A673 (cell line): ENCODE data around the gene UBE3B. TPM values are rescaled to one million over a fixed set of nuclear protein-coding genes. Genes with fewer than 3 reads are reported as not detected.

Source experiments
- BruUV-seq: library from RNA; stranded (reverse); fragments of 400-500 nt; replicated peaks from 2 replicates; lab custom pipeline; 2021; lab: Mats Ljungman, UMichigan
- CTCF ChIA-PET: fragments of 300-600 bp; sonication (Branson Sonifier 250); formaldehyde crosslinking; loops from one replicate; lab custom pipeline; 2022; ENCODE audit warnings: antibody characterized with exemption; lab: Charles Lee
- POLR2A ChIA-PET: fragments of 300-600 bp; sonication (Branson Sonifier 250); formaldehyde crosslinking; loops from one replicate; lab custom pipeline; 2022; ENCODE audit warnings: antibody characterized with exemption; ENCODE audit not compliant: low non-redundant PET; lab: Charles Lee
- DNase-seq: peaks from one replicate; pipeline ENCODE4 v3.0.0-alpha.2; 2015; ENCODE audit warnings: low spot score
- H3K27ac ChIP-seq: fragments of 200-600 bp; sonication (generic); 2 replicates; pipeline ENCODE4 v1.5.1; 2016; ENCODE audit warnings: mixed run types, low read depth, mild to moderate bottlenecking, mixed read lengths, antibody characterized with exemption, low read length; ENCODE audit not compliant: poor library complexity, severe bottlenecking
- H3K27me3 ChIP-seq: fragments of 200-600 bp; sonication (generic); replicated peaks from 2 replicates; pipeline ENCODE4 v1.6.1; 2017; ENCODE audit warnings: mixed run types, low read depth, mild to moderate bottlenecking, mixed read lengths, antibody characterized with exemption, low read length; ENCODE audit not compliant: insufficient read depth, poor library complexity
- H3K36me3 ChIP-seq: fragments of 200-600 bp; sonication (generic); 2 replicates; pipeline ENCODE4 v1.6.1; 2016; ENCODE audit warnings: mixed run types, mild to moderate bottlenecking, mixed read lengths, antibody characterized with exemption, low read length; ENCODE audit not compliant: insufficient read depth, poor library complexity, severe bottlenecking
- H3K4me1 ChIP-seq: fragments of 200-600 bp; sonication (generic); 2 replicates; pipeline ENCODE4 v1.6.1; 2017; ENCODE audit warnings: mixed run types, mild to moderate bottlenecking, mixed read lengths, antibody characterized with exemption, low read length; ENCODE audit not compliant: insufficient read depth, poor library complexity, severe bottlenecking
- H3K4me3 ChIP-seq: fragments of 200-600 bp; sonication (generic); 2 replicates; pipeline ENCODE4 v1.5.1; 2016; ENCODE audit warnings: low read depth, mixed run types, mild to moderate bottlenecking, mixed read lengths, low read length; ENCODE audit not compliant: poor library complexity, severe bottlenecking
- H3K9me3 ChIP-seq: fragments of 200-600 bp; sonication (generic); 2 replicates; pipeline ENCODE4 v1.6.1; 2016; ENCODE audit warnings: mixed run types, low read depth, mild to moderate bottlenecking, mixed read lengths, antibody characterized with exemption, low read length; ENCODE audit not compliant: poor library complexity, severe bottlenecking
- EZH2 ChIP-seq: fragments of 200-600 bp; sonication (generic); IDR thresholded peaks from 2 replicates; pipeline ENCODE4 v1.6.1; 2017; ENCODE audit warnings: borderline replicate concordance, low read depth, mild to moderate bottlenecking, mixed read lengths, antibody characterized with exemption, low read length; ENCODE audit not compliant: poor library complexity, severe bottlenecking
- intact Hi-C: fragments of 100-400 bp; cut with micrococcal nuclease; formaldehyde crosslinking; loops from one replicate; pipeline ENCODE4 v1.10.0; 2022; ENCODE audit not compliant: unreplicated experiment
- total RNA-seq: library from RNA; stranded (reverse); gene quantifications from 2 replicates; pipeline ENCODE4 v1.2.3, GENCODE V29; 2021
- TF ChIP-seq, protein P1 (sequence below): fragments of 300-800, 200-600 bp; sonication (generic); conservative IDR thresholded peaks from 2 replicates; pipeline ENCODE4 v1.5.1; 2017; ENCODE audit warnings: low read depth, mild to moderate bottlenecking, antibody characterized with exemption, low read length, moderate library complexity, mixed read lengths

The UBE3B gene
- total RNA-seq, 1 experiment from 2014 or later = 29.2 TPM

DNA sequence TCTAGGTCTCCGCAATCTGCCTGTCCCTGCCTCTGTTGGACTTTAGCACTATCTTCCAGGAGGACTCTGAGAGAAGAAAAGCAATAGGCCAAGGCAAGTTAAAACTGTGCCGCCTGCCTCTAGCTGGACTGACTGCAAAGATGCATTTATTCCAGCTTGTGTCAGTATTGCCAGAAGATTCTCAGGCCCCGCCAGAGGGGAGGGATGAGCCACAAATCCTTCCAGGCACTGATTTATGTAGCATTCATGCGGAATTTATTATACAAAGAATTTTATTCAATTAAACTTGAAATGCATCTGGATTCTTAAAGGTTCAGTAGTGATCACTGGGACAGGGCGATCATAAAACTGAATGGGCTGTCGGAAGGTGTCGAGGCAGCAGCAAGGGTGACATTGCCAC is 76.0 kb downstream of the UBE3B start:
- no peak for DNase-seq
- H3K9me3 ChIP-seq = no peaks in the 10 kb centered on the region
- H3K27me3 ChIP-seq = peaks cover 7% of the 10 kb centered on the region
- intact Hi-C loops = no loop called here
- H3K36me3 ChIP-seq = no peaks in the 10 kb centered on the region
- BruUV-seq = no TSS peak
- ChIA-PET POLR2A (interaction anchor here (0.6 kb wide), 1 partner anchor 44 kb away, joined by 3 read pairs; no protein-coding TSS in a partner anchor), CTCF (no interaction called here)
- no peak overlapping the region for H3K27ac ChIP-seq
- TF ChIP-seq, protein P1, sequence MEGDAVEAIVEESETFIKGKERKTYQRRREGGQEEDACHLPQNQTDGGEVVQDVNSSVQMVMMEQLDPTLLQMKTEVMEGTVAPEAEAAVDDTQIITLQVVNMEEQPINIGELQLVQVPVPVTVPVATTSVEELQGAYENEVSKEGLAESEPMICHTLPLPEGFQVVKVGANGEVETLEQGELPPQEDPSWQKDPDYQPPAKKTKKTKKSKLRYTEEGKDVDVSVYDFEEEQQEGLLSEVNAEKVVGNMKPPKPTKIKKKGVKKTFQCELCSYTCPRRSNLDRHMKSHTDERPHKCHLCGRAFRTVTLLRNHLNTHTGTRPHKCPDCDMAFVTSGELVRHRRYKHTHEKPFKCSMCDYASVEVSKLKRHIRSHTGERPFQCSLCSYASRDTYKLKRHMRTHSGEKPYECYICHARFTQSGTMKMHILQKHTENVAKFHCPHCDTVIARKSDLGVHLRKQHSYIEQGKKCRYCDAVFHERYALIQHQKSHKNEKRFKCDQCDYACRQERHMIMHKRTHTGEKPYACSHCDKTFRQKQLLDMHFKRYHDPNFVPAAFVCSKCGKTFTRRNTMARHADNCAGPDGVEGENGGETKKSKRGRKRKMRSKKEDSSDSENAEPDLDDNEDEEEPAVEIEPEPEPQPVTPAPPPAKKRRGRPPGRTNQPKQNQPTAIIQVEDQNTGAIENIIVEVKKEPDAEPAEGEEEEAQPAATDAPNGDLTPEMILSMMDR = no peak
- no peak for TF ChIP-seq EZH2
- H3K4me3 ChIP-seq = no peak overlapping the region
- H3K4me1 ChIP-seq = no peaks in the 10 kb centered on the region

DNA sequence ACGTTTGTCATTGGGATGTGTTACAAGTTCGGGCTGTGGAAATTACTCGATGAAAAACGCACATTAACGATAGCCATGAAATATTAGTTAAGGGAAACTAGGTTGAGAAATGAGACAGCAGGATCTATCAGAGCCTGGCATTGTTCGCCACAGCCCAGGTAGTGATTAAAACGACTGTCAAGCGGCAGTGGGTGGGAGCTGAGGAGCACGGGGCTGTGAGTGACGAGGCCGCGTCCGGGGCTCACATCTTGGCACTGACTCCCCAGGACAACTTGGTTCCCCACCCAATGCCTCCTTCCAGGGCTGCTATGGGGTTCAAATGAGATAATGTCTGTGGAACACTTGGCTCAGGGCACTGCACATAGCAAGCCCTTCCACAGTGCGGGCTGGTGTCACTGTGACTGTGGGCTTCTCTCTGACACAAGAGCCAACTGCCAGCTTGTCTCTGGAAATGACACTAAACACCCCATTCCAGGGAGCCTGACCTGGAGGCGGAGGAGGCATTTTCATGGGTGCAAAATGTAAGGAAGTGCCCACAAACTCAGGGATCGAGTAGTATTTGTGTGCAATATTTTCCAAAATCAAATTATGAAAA is 76.6 kb downstream of the UBE3B start:
- BruUV-seq = no TSS peak
- intact Hi-C loops = no loop called here
- DNase-seq = no peak
- TF ChIP-seq, protein P1 = no peak
- no peak for TF ChIP-seq EZH2
- POLR2A ChIA-PET = interaction anchor here (0.6 kb wide), 1 partner anchor 490 kb away, joined by 30 read pairs; no protein-coding TSS in a partner anchor
- no peaks in the 10 kb centered on the region for H3K36me3 ChIP-seq
- no peaks in the 10 kb centered on the region for H3K4me1 ChIP-seq
- H3K27ac ChIP-seq = no peak overlapping the region
- no peak overlapping the region for H3K4me3 ChIP-seq
- H3K27me3 ChIP-seq = peaks cover 2% of the 10 kb centered on the region
- no peaks in the 10 kb centered on the region for H3K9me3 ChIP-seq
- CTCF ChIA-PET = no interaction called here

DNA sequence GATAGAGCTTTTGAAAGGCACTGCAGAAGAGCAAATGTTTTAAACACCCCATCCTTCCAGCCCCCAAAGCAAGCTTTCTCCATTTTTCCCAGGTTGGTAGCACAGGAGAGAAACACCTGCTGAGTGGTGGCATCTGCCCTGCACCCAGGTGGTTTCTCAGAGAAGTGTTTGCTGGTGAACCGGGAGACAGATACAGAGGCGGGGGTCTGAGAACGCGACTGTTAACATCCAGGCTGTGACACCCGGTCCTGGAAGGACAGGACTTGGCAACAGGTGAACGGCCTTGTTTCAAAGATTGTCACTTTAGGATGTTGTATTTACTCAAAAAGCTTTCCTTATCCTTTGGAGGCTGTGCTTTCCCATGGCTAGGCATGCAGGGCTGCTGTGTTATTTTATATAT is 77.3 kb downstream of the UBE3B start:
- H3K4me3 ChIP-seq = no peak overlapping the region
- TSS peak; percentile 18 for BruUV-seq
- TF ChIP-seq, protein P1 = no peak
- no peak for TF ChIP-seq EZH2
- DNase-seq = no peak
- no peaks in the 10 kb centered on the region for H3K36me3 ChIP-seq
- POLR2A ChIA-PET = interaction anchor here (0.6 kb wide), 2 partner anchors 126 to 490 kb away, joined by 4 to 30 read pairs; no protein-coding TSS in a partner anchor
- H3K27ac ChIP-seq = no peak overlapping the region
- CTCF ChIA-PET = no interaction called here
- H3K27me3 ChIP-seq = no peaks in the 10 kb centered on the region
- H3K9me3 ChIP-seq = no peaks in the 10 kb centered on the region
- intact Hi-C loops = no loop called here
- H3K4me1 ChIP-seq = no peaks in the 10 kb centered on the region
